Activated B cell treated with CpG ODN at 0.5 μM for 24 hours (primary cell): Measurements from ENCODE around the gene ROS1. TPM values are rescaled to one million over a fixed set of nuclear protein-coding genes. Genes with fewer than 3 reads are reported as not detected.

ENCODE experiments used
- ATAC-seq: fragments of 200-7000 bp; cut with Tn5 transposase; one replicate; pipeline ENCODE4 v1.10.0; 2021; ENCODE audit warnings: low read depth, mild to moderate bottlenecking, moderate library complexity
- CTCF ChIA-PET: fragments of 350-600 bp; sonication (Branson Sonifier 250); formaldehyde crosslinking; loops from one replicate; lab custom pipeline; 2021; ENCODE audit warnings: antibody characterized with exemption; lab: Charles Lee
- POLR2A ChIA-PET: fragments of 350-600 bp; sonication (Branson Sonifier 250); formaldehyde crosslinking; loops from one replicate; lab custom pipeline; 2021; ENCODE audit warnings: antibody characterized with exemption; lab: Charles Lee
- DNase-seq: peaks from one replicate; pipeline ENCODE4 v3.0.0; 2022
- H3K27ac Mint-ChIP-seq: one replicate; pipeline ENCODE4 v1.8.0; 2020; ENCODE audit warnings: mixed read lengths
- H3K27me3 Mint-ChIP-seq: one replicate; pipeline ENCODE4 v1.8.0; 2021; ENCODE audit warnings: mixed read lengths
- H3K36me3 Mint-ChIP-seq: one replicate; pipeline ENCODE4 v1.8.0; 2021; ENCODE audit warnings: low read depth, mixed read lengths
- H3K4me1 Mint-ChIP-seq: one replicate; pipeline ENCODE4 v1.8.0; 2021; ENCODE audit warnings: mixed read lengths
- H3K4me3 Mint-ChIP-seq: one replicate; pipeline ENCODE4 v1.8.0; 2020; ENCODE audit warnings: mild to moderate bottlenecking, mixed read lengths
- H3K9me3 Mint-ChIP-seq: one replicate; pipeline ENCODE4 v1.8.0; 2020; ENCODE audit warnings: mixed read lengths
- intact Hi-C: fragments of 100-400 bp; cut with micrococcal nuclease; formaldehyde crosslinking; loops from one replicate; pipeline ENCODE4 v1.15.1; 2024
- total RNA-seq: library from RNA; stranded (reverse); gene quantifications from 2 replicates; pipeline ENCODE4 v1.2.3, GENCODE V29; 2022
- TF ChIP-seq, protein P1 (sequence below): fragments of 200-600 bp; IDR thresholded peaks from one replicate; pipeline ENCODE4 v1.8.0; 2022; ENCODE audit warnings: antibody characterized with exemption, mild to moderate bottlenecking

Gene ROS1
- total RNA-seq, 1 donor from 2014 or later: not detected

DNA sequence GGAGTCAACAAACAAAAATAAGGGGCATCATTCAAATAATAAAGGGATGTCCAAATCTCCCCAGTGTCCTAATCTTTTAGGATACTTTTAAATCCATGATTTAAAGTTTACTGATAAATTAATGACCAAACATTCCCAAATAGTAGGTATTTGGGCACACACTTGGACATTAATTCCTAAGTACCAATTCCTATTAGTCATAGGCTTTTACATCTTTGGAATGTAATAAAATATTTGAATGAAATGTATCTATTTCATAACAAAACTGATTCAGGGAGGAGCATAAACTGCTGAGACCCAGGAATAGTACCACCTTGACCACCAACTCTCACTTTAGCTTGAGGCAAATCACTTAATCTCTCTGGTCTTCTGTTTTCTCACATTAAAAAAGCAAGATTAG lies 116.1 kb downstream of the ROS1 start:
- DNase-seq: no peak
- no peaks in the 10 kb centered on the region for H3K27me3 Mint-ChIP-seq
- no peak overlapping the region for H3K4me3 Mint-ChIP-seq
- no peaks in the 10 kb centered on the region for H3K9me3 Mint-ChIP-seq
- ChIA-PET CTCF (no interaction called here), POLR2A (no interaction called here)
- no peak for ATAC-seq
- no peaks in the 10 kb centered on the region for H3K4me1 Mint-ChIP-seq
- H3K27ac Mint-ChIP-seq: no peak overlapping the region
- TF ChIP-seq, protein P1, sequence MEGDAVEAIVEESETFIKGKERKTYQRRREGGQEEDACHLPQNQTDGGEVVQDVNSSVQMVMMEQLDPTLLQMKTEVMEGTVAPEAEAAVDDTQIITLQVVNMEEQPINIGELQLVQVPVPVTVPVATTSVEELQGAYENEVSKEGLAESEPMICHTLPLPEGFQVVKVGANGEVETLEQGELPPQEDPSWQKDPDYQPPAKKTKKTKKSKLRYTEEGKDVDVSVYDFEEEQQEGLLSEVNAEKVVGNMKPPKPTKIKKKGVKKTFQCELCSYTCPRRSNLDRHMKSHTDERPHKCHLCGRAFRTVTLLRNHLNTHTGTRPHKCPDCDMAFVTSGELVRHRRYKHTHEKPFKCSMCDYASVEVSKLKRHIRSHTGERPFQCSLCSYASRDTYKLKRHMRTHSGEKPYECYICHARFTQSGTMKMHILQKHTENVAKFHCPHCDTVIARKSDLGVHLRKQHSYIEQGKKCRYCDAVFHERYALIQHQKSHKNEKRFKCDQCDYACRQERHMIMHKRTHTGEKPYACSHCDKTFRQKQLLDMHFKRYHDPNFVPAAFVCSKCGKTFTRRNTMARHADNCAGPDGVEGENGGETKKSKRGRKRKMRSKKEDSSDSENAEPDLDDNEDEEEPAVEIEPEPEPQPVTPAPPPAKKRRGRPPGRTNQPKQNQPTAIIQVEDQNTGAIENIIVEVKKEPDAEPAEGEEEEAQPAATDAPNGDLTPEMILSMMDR: no peak
- H3K36me3 Mint-ChIP-seq: no peaks in the 10 kb centered on the region
- intact Hi-C loops: no loop called here

DNA sequence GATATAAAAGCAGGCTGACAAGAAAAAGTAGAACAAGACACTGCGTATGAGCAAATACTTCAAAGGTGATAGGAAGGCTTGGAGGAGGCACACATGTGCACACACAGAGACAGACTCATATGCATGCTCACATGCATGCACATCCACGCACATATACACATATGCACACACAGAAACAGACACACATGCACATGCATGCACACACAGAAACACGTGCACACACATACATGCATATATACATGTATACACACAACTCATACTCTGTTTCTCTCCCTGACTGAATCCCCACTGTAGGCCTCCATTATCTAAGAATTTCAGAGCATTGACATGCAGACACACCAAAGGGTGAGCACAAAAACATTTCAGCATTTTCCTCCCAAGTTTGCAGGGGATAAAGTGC lies 116.7 kb downstream of the ROS1 start:
- Mint-ChIP-seq H3K27ac (no peak overlapping the region), H3K36me3 (no peaks in the 10 kb centered on the region), H3K9me3 (no peaks in the 10 kb centered on the region), H3K27me3 (no peaks in the 10 kb centered on the region), H3K4me1 (no peaks in the 10 kb centered on the region), H3K4me3 (no peak overlapping the region)
- ChIA-PET CTCF (no interaction called here), POLR2A (no interaction called here)
- intact Hi-C loops: no loop called here
- DNase-seq (no peak), ATAC-seq (no peak)
- TF ChIP-seq, protein P1: no peak

GRCh38 chr6:117307655-117308054 lies 118.1 kb downstream of the ROS1 start:
- TF ChIP-seq, protein P1: no peak
- H3K4me1 Mint-ChIP-seq: no peaks in the 10 kb centered on the region
- ChIA-PET CTCF (no interaction called here), POLR2A (no interaction called here)
- H3K27ac Mint-ChIP-seq: no peak overlapping the region
- H3K36me3 Mint-ChIP-seq: no peaks in the 10 kb centered on the region
- no peak for DNase-seq
- no peak overlapping the region for H3K4me3 Mint-ChIP-seq
- intact Hi-C loops: no loop called here
- H3K27me3 Mint-ChIP-seq: no peaks in the 10 kb centered on the region
- ATAC-seq: no peak
- no peaks in the 10 kb centered on the region for H3K9me3 Mint-ChIP-seq

GRCh38 chr6:117306227-117306790 lies 119.4 kb downstream of the ROS1 start:
- no peak for ATAC-seq
- Mint-ChIP-seq H3K36me3 (no peaks in the 10 kb centered on the region), H3K4me3 (no peak overlapping the region), H3K9me3 (no peaks in the 10 kb centered on the region), H3K27me3 (no peaks in the 10 kb centered on the region), H3K27ac (no peak overlapping the region), H3K4me1 (no peaks in the 10 kb centered on the region)
- DNase-seq: no peak
- TF ChIP-seq, protein P1: no peak
- ChIA-PET POLR2A (no interaction called here), CTCF (no interaction called here)
- intact Hi-C loops: no loop called here

- no peak overlapping the region for H3K27ac Mint-ChIP-seq
- ATAC-seq (no peak), DNase-seq (no peak)
- ChIA-PET CTCF (no interaction called here), POLR2A (no interaction called here)
- H3K4me3 Mint-ChIP-seq: no peak overlapping the region
- no peaks in the 10 kb centered on the region for H3K36me3 Mint-ChIP-seq
- intact Hi-C loops: no loop called here
- no peaks in the 10 kb centered on the region for H3K27me3 Mint-ChIP-seq
- TF ChIP-seq, protein P1: no peak
- no peaks in the 10 kb centered on the region for H3K9me3 Mint-ChIP-seq
- H3K4me1 Mint-ChIP-seq: no peaks in the 10 kb centered on the region
Observed at GRCh38 chr6:117304446-117304845, 121.3 kb downstream of the ROS1 start.
